Measurements from ENCODE around the gene AP3S2.

Gene AP3S2

GRCh38 chr15:89802986-89803824 lies 90.6 kb downstream of the AP3S2 start:
- Histone ChIP-seq H4K20me1 (ENCODE audit: insufficient read depth) (no peaks in the 10 kb centered on the region), H2AFZ (ENCODE audit: low read depth) (no peak overlapping the region), H3K4me3 (IDR thresholded peaks at IDR 0.05; ENCODE audit: insufficient read depth, low read depth, low read length) (no peak overlapping the region), H3K9ac (no peak overlapping the region), H3K27me3 (ENCODE audit: insufficient read depth, low read depth) (no peaks in the 10 kb centered on the region), H3K4me2 (no peak overlapping the region), H3K4me1 (ENCODE audit: low read depth, poor library complexity, severe bottlenecking) (no peaks in the 10 kb centered on the region), H3K27ac (no peak overlapping the region), H3K79me2 (ENCODE audit: insufficient read depth, low read depth) (no peaks in the 10 kb centered on the region), H3K36me3 (ENCODE audit: insufficient read depth) (no peaks in the 10 kb centered on the region)
- TF ChIP-seq, protein P1, sequence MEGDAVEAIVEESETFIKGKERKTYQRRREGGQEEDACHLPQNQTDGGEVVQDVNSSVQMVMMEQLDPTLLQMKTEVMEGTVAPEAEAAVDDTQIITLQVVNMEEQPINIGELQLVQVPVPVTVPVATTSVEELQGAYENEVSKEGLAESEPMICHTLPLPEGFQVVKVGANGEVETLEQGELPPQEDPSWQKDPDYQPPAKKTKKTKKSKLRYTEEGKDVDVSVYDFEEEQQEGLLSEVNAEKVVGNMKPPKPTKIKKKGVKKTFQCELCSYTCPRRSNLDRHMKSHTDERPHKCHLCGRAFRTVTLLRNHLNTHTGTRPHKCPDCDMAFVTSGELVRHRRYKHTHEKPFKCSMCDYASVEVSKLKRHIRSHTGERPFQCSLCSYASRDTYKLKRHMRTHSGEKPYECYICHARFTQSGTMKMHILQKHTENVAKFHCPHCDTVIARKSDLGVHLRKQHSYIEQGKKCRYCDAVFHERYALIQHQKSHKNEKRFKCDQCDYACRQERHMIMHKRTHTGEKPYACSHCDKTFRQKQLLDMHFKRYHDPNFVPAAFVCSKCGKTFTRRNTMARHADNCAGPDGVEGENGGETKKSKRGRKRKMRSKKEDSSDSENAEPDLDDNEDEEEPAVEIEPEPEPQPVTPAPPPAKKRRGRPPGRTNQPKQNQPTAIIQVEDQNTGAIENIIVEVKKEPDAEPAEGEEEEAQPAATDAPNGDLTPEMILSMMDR (conservative IDR thresholded peaks at IDR 0.05; ENCODE audit: low read depth, low read length) = no peak

DNA sequence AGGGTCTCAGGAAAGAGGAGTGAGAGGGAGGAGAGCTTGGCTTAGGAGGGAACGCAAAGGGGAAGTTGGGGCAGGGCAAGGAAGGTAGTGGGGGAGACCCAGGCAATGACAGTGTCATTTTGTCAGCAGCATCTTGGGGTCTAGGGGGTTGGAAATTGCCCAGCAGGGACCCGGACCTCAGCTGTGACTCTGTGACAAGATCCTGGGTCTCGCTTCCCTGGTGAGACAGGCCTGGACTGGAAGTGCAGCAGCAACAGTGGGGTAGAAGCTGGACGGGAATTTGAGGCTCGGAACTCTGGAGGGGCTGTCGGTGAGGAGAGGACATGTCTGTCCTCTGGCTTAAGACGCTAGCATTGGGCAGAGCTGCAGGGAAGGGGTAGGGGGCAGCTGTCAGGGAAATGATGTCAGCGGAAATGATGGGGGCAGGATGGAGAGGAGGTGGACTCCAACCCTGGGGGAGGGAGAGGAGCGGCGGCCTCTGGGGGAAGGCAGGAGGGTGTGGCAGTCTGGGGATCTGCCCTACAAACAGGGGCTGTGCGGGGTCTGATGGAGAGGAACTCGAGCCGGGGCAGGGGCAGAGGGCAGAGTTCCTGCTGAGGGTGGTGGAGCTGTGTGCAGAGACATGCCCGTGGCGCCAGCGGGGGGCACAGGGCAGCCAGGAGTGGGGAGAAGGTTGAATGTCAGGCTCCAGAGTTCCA lies 91.4 kb downstream of the AP3S2 start:
- H3K9ac ChIP-seq = no peak overlapping the region
- H3K79me2 ChIP-seq (ENCODE audit: insufficient read depth, low read depth) = no peaks in the 10 kb centered on the region
- H3K27me3 ChIP-seq (ENCODE audit: insufficient read depth, low read depth) = no peaks in the 10 kb centered on the region
- no peak overlapping the region for H3K27ac ChIP-seq
- no peak overlapping the region for H3K4me2 ChIP-seq
- no peaks in the 10 kb centered on the region for H3K4me1 ChIP-seq (ENCODE audit: low read depth, poor library complexity, severe bottlenecking)
- H2AFZ ChIP-seq (ENCODE audit: low read depth) = no peak overlapping the region
- H4K20me1 ChIP-seq (ENCODE audit: insufficient read depth) = no peaks in the 10 kb centered on the region
- H3K36me3 ChIP-seq (ENCODE audit: insufficient read depth) = no peaks in the 10 kb centered on the region
- no peak overlapping the region for H3K4me3 ChIP-seq (IDR thresholded peaks at IDR 0.05; ENCODE audit: insufficient read depth, low read depth, low read length)
- TF ChIP-seq, protein P1 (conservative IDR thresholded peaks at IDR 0.05; ENCODE audit: low read depth, low read length) = no peak

DNA sequence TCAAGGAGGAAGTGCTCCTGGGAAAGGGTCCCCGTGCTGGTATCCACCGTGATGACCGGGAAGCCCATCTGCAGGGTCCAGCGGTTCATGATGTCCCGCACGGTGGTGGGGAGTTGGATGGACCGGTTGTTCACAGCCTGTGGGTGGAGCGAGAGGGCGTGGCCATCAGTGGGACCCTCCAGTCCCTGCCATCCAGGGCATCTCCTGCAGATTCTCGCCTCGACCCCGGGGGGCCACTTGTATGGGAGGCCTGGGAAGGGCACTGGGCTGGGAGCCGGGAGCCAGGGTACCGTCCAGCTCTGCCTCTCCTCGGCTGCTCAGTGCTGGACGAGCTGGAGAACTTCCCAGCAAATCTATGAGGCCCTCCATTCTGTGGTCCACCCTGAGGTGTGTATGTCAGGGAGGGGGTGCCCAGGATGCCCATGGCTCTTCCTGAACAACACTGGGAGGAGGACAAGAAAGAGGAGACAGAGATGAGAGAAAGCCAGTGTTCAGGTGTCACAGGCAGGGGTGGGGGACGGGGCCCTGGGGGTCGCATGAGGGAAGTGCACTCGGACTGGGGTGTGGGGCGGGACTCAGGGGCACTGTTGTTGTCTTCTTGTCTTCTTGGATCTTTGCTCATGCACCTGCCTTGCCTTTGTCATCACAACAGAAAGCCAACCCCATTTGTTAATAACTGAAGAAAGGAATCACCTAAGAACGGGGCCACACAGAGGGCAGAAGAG lies 92.2 kb downstream of the AP3S2 start:
- Histone ChIP-seq H3K4me3 (IDR thresholded peaks at IDR 0.05; ENCODE audit: insufficient read depth, low read depth, low read length) (no peak overlapping the region), H3K9ac (no peak overlapping the region), H3K27ac (no peak overlapping the region), H3K27me3 (ENCODE audit: insufficient read depth, low read depth) (no peaks in the 10 kb centered on the region), H3K36me3 (ENCODE audit: insufficient read depth) (no peaks in the 10 kb centered on the region), H3K4me1 (ENCODE audit: low read depth, poor library complexity, severe bottlenecking) (no peaks in the 10 kb centered on the region), H3K4me2 (no peak overlapping the region), H4K20me1 (ENCODE audit: insufficient read depth) (no peaks in the 10 kb centered on the region), H3K79me2 (ENCODE audit: insufficient read depth, low read depth) (no peaks in the 10 kb centered on the region), H2AFZ (ENCODE audit: low read depth) (no peak overlapping the region)
- TF ChIP-seq, protein P1 (conservative IDR thresholded peaks at IDR 0.05; ENCODE audit: low read depth, low read length) = no peak

GRCh38 chr15:89799918-89800498 lies 93.8 kb downstream of the AP3S2 start:
- H3K4me2 ChIP-seq = no peak overlapping the region

More at GRCh38 chr15:89799918-89800498, 93.8 kb downstream of the AP3S2 start:
- Histone ChIP-seq H3K27me3 (ENCODE audit: insufficient read depth, low read depth) (no peaks in the 10 kb centered on the region), H3K79me2 (ENCODE audit: insufficient read depth, low read depth) (no peaks in the 10 kb centered on the region), H3K27ac (no peak overlapping the region), H2AFZ (ENCODE audit: low read depth) (no peak overlapping the region), H3K36me3 (ENCODE audit: insufficient read depth) (no peaks in the 10 kb centered on the region), H3K4me1 (ENCODE audit: low read depth, poor library complexity, severe bottlenecking) (no peaks in the 10 kb centered on the region), H4K20me1 (ENCODE audit: insufficient read depth) (no peaks in the 10 kb centered on the region), H3K9ac (no peak overlapping the region), H3K4me3 (IDR thresholded peaks at IDR 0.05; ENCODE audit: insufficient read depth, low read depth, low read length) (no peak overlapping the region)
- TF ChIP-seq, protein P1 (conservative IDR thresholded peaks at IDR 0.05; ENCODE audit: low read depth, low read length) = no peak
